Osteoblast (primary cell): ENCODE measurements around the gene RSPO3. TPM values are rescaled to one million over a fixed set of nuclear protein-coding genes. Genes with fewer than 3 reads are reported as not detected.

Source experiments
- DNase-seq: peaks from one replicate; pipeline ENCODE4 v3.0.0; 2011; ENCODE audit warnings: low spot score, mixed read lengths; ENCODE audit not compliant: insufficient read length; ENCODE audit errors: missing footprints
- H2AFZ ChIP-seq: 2 replicates; pipeline ENCODE4 v1.6.0; 2011; ENCODE audit warnings: mild to moderate bottlenecking, low read length
- H3K27ac ChIP-seq: 2 replicates; pipeline ENCODE4 v1.5.1; 2011; ENCODE audit warnings: mild to moderate bottlenecking, low read depth, low read length, moderate library complexity
- H3K27me3 ChIP-seq: 2 replicates; pipeline ENCODE4 v1.6.0; 2012; ENCODE audit warnings: mild to moderate bottlenecking, control low read depth, inconsistent platforms, low read length, moderate library complexity; ENCODE audit not compliant: insufficient read depth
- H3K36me3 ChIP-seq: 2 replicates; pipeline ENCODE4 v1.5.1; 2011; ENCODE audit warnings: mild to moderate bottlenecking, low read length, control low read depth, moderate library complexity; ENCODE audit not compliant: insufficient read depth
- H3K4me1 ChIP-seq: 2 replicates; pipeline ENCODE4 v1.5.1; 2011; ENCODE audit warnings: mild to moderate bottlenecking, low read length, control low read depth, moderate library complexity; ENCODE audit not compliant: insufficient read depth
- H3K4me2 ChIP-seq: 2 replicates; pipeline ENCODE4 v1.6.0; 2011; ENCODE audit warnings: mild to moderate bottlenecking, low read length; ENCODE audit not compliant: insufficient read depth
- H3K4me3 ChIP-seq: fragments of 200-600 bp; sonication (generic); 3 replicates; pipeline ENCODE4 v1.5.1; 2012; ENCODE audit warnings: mild to moderate bottlenecking, low read length, inconsistent platforms; ENCODE audit not compliant: insufficient read depth
- H3K79me2 ChIP-seq: 2 replicates; pipeline ENCODE4 v1.6.0; 2012; ENCODE audit warnings: mild to moderate bottlenecking, low read length, control low read depth, inconsistent platforms; ENCODE audit not compliant: insufficient read depth
- H3K9me3 ChIP-seq: 2 replicates; pipeline ENCODE4 v1.5.1; 2011; ENCODE audit warnings: low read depth, low read length, control low read depth
- H4K20me1 ChIP-seq: 2 replicates; pipeline ENCODE4 v1.6.0; 2012; ENCODE audit warnings: mild to moderate bottlenecking, low read length, control low read depth; ENCODE audit not compliant: insufficient read depth
- total RNA-seq: library from RNA; depleted of rRNA; stranded (reverse); fragments of >200 nt; gene quantifications from 2 replicates; pipeline ENCODE4 v1.2.3, GENCODE V29; 2012
- TF ChIP-seq, protein P1 (sequence below): IDR thresholded peaks from 2 replicates; pipeline ENCODE4 v1.5.1; 2011; ENCODE audit warnings: mild to moderate bottlenecking, low read depth, low read length, moderate library complexity; ENCODE audit errors: extremely low read depth

The RSPO3 gene
- total RNA-seq, 1 donor, result 1.8 TPM

DNA sequence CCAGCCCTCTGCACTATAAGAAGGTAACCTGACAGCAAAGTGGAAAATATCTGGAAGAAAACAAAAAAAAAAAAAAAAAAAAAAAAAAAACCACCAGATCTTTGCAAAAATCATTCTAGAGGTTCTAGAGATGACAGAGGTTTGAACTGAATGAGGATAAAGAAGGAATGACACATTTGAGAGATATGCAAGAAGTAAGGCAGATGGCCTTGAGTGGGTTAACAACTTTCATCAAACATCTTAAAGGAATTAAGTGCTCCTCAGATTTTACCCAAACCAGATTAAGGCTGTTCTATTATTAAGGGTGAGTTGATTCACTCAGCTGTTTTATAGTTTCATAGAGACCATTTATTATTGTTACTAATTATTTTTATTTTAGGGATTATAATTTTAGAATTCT is 62.0 kb downstream of the RSPO3 start:
- Histone ChIP-seq H3K79me2 (no peaks in the 10 kb centered on the region), H3K9me3 (no peaks in the 10 kb centered on the region), H4K20me1 (no peaks in the 10 kb centered on the region), H3K36me3 (no peaks in the 10 kb centered on the region), H3K4me2 (no peak overlapping the region), H3K4me3 (no peak overlapping the region), H3K27me3 (no peaks in the 10 kb centered on the region), H2AFZ (no peak overlapping the region), H3K27ac (no peak overlapping the region), H3K4me1 (peaks cover 40% of the 10 kb centered on the region)
- DNase-seq, result no peak
- TF ChIP-seq, protein P1, sequence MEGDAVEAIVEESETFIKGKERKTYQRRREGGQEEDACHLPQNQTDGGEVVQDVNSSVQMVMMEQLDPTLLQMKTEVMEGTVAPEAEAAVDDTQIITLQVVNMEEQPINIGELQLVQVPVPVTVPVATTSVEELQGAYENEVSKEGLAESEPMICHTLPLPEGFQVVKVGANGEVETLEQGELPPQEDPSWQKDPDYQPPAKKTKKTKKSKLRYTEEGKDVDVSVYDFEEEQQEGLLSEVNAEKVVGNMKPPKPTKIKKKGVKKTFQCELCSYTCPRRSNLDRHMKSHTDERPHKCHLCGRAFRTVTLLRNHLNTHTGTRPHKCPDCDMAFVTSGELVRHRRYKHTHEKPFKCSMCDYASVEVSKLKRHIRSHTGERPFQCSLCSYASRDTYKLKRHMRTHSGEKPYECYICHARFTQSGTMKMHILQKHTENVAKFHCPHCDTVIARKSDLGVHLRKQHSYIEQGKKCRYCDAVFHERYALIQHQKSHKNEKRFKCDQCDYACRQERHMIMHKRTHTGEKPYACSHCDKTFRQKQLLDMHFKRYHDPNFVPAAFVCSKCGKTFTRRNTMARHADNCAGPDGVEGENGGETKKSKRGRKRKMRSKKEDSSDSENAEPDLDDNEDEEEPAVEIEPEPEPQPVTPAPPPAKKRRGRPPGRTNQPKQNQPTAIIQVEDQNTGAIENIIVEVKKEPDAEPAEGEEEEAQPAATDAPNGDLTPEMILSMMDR, result no peak

DNA sequence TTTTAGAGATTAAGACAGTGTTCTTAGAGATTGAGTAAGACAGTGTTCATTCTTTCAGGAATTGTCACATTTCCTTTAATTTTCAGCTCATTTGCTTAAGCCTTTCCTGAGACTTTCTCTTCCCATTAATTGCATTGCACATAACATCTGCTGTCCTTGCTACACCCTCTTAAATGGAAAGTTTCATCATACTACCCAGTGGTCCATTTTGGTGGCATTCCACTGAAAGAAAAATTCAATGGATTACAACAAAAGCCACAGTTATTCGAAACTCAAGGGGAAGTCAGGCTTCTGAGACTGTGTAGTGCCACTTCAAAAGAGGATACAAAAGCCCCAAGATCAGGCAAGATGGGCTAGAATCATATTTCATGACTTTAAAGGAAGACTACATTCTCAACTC is 64.0 kb downstream of the RSPO3 start:
- H3K9me3 ChIP-seq, result no peaks in the 10 kb centered on the region
- H4K20me1 ChIP-seq, result no peaks in the 10 kb centered on the region
- H3K79me2 ChIP-seq, result no peaks in the 10 kb centered on the region
- H3K4me2 ChIP-seq, result no peak overlapping the region
- no peak for DNase-seq
- no peak overlapping the region for H2AFZ ChIP-seq
- H3K27ac ChIP-seq, result no peak overlapping the region
- no peaks in the 10 kb centered on the region for H3K27me3 ChIP-seq
- no peak overlapping the region for H3K4me3 ChIP-seq
- H3K4me1 ChIP-seq, result peaks cover 23% of the 10 kb centered on the region
- TF ChIP-seq, protein P1, result no peak
- no peaks in the 10 kb centered on the region for H3K36me3 ChIP-seq

DNA sequence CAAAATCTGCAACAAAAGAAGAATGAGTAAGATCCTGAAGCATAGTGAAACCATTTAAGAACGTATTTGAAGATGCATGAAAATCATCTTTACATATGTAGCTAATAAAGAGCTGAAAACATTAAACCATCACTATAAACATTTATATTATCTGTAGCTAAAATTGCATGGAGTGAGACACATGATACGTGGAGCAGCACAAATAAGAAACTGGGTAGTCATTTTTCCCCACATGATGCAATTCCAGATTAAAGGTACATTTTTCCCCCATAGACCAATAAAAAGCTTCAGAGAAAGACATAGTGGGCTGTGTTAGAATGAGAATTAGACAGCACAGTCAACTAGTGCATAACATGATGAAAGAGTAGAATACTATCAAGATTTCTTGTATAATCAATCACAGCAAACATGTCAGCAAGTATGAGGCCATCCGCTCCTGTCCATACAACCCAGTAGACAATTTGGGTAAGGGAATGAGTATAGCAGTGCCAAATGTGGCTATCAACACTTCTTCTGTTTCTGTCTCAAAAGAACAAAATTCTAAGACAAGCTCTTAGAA is 67.0 kb downstream of the RSPO3 start:
- no peaks in the 10 kb centered on the region for H3K36me3 ChIP-seq
- no peaks in the 10 kb centered on the region for H3K9me3 ChIP-seq
- H3K27ac ChIP-seq, result no peak overlapping the region
- H3K4me2 ChIP-seq, result no peak overlapping the region
- TF ChIP-seq, protein P1, result no peak
- no peak for DNase-seq
- H3K4me1 ChIP-seq, result peaks cover 10% of the 10 kb centered on the region
- no peaks in the 10 kb centered on the region for H3K27me3 ChIP-seq
- H3K79me2 ChIP-seq, result no peaks in the 10 kb centered on the region
- no peaks in the 10 kb centered on the region for H4K20me1 ChIP-seq
- no peak overlapping the region for H2AFZ ChIP-seq
- no peak overlapping the region for H3K4me3 ChIP-seq

DNA sequence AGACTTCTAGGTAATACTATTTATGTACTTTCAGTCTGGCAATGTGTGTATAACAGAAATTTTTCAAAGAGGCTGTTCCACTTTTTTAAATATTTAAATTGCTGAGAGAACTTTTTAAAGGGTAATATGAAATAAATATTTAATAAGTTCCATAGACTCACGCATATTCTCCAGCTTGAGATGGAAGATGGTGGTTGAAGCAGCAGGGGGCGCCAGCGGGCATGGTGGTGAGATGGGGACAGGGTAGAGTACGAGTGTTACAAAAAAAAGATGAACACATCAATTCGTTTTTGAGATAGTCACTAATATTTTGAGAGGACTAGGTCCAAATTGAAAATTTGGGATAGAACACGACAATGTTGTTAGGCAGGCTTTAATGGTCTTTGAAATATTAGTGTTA is 68.4 kb downstream of the RSPO3 start:
- H3K27me3 ChIP-seq, result no peaks in the 10 kb centered on the region
- H3K36me3 ChIP-seq, result no peaks in the 10 kb centered on the region
- peaks cover 16% of the 10 kb centered on the region for H3K4me1 ChIP-seq
- no peak for DNase-seq
- H2AFZ ChIP-seq, result no peak overlapping the region
- H3K27ac ChIP-seq, result no peak overlapping the region
- no peak overlapping the region for H3K4me2 ChIP-seq
- TF ChIP-seq, protein P1, result peak; percentile 55
- H3K79me2 ChIP-seq, result no peaks in the 10 kb centered on the region
- no peaks in the 10 kb centered on the region for H4K20me1 ChIP-seq
- no peak overlapping the region for H3K4me3 ChIP-seq
- no peaks in the 10 kb centered on the region for H3K9me3 ChIP-seq
